Colonic mucosa (tissue), 4 donors: ENCODE data around the gene STRN4. TPM values are rescaled to one million over a fixed set of nuclear protein-coding genes. Genes with fewer than 3 reads are reported as not detected.

Experiments used
- DNase-seq: peaks from one replicate; pipeline ENCODE4 v3.0.0-alpha.2; 2020
- H3K27ac ChIP-seq: fragments of 200-600 bp; one replicate; pipeline ENCODE4 v1.8.0; 2021
- H3K27me3 ChIP-seq: fragments of 200-600 bp; one replicate; pipeline ENCODE4 v1.8.0; 2021
- H3K36me3 ChIP-seq: fragments of 200-600 bp; one replicate; pipeline ENCODE4 v1.8.0; 2021
- H3K4me1 ChIP-seq: fragments of 200-600 bp; one replicate; pipeline ENCODE4 v1.8.0; 2021; ENCODE audit warnings: mild to moderate bottlenecking
- H3K4me3 ChIP-seq: fragments of 200-600 bp; one replicate; pipeline ENCODE4 v1.8.0; 2021
- H3K9ac ChIP-seq, 2 donors: one replicate each; pipeline ENCODE4 v1.7.0; 2013; ENCODE audit warnings: control low read depth in 2 of 2, low read depth in 2 of 2, low read length in 2 of 2
- H3K9me3 ChIP-seq: fragments of 200-600 bp; one replicate; pipeline ENCODE4 v1.8.0; 2021
- intact Hi-C: fragments of 100-400 bp; cut with DNase I; formaldehyde crosslinking; loops from one replicate; pipeline ENCODE4 v1.14.1; 2022
- total RNA-seq, 2 donors: library from RNA; stranded (reverse); fragmentation: NEBNext Ultra II Directional in 1 of 2; extraction: Animal tissue kit (Norgen Biotek cat#: 25700) in 1 of 2; gene quantifications; one replicate each; pipeline ENCODE4 v1.2.1, GENCODE V29; 2021
- TF ChIP-seq, protein P1 (sequence below): fragments of 200-600 bp; IDR thresholded peaks from one replicate; pipeline ENCODE4 v1.8.0; 2022; ENCODE audit warnings: antibody characterized with exemption, mild to moderate bottlenecking
- donor health status: healthy.
- donor health status: DM: no; HTN: no; CAD: no.
- donor health status: DM: no; HTN: no; CAD: no.

STRN4 gene
- total RNA-seq, 2 donors from 2014 or later = 56.5 to 90.0 TPM

DNA sequence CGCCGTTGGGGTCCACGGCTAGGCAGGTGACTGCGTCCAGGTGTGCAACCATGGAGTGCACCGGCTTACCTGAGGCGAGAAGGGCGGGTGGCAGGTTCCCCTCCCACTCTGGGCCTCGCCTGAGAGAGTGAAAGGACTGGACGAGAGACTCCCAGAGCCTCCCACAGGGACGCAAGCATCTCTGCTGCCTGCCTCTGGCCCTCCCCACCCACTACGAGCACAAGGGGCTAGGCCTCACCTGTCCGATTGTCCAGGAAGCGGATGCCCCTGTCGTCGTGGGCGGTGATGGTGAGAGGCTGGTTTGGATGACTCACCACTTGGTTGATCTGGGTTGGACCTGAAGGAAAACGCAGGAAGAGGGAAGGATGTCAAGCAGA lies 24.3 kb downstream of the STRN4 start:
- H3K27ac ChIP-seq = no peak overlapping the region
- no peaks in the 10 kb centered on the region for H3K9me3 ChIP-seq
- no peak overlapping the region for H3K4me3 ChIP-seq
- intact Hi-C loops = no loop called here
- H3K9ac ChIP-seq = no peak overlapping the region
- TF ChIP-seq, protein P1, sequence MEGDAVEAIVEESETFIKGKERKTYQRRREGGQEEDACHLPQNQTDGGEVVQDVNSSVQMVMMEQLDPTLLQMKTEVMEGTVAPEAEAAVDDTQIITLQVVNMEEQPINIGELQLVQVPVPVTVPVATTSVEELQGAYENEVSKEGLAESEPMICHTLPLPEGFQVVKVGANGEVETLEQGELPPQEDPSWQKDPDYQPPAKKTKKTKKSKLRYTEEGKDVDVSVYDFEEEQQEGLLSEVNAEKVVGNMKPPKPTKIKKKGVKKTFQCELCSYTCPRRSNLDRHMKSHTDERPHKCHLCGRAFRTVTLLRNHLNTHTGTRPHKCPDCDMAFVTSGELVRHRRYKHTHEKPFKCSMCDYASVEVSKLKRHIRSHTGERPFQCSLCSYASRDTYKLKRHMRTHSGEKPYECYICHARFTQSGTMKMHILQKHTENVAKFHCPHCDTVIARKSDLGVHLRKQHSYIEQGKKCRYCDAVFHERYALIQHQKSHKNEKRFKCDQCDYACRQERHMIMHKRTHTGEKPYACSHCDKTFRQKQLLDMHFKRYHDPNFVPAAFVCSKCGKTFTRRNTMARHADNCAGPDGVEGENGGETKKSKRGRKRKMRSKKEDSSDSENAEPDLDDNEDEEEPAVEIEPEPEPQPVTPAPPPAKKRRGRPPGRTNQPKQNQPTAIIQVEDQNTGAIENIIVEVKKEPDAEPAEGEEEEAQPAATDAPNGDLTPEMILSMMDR = no peak
- DNase-seq = no peak
- peaks cover 31% of the 10 kb centered on the region for H3K36me3 ChIP-seq
- no peaks in the 10 kb centered on the region for H3K27me3 ChIP-seq
- peaks cover 4% of the 10 kb centered on the region for H3K4me1 ChIP-seq

GRCh38 chr19:46721269-46722003 lies 24.8 kb downstream of the STRN4 start:
- Histone ChIP-seq H3K27ac (no peak overlapping the region), H3K4me1 (peaks cover 4% of the 10 kb centered on the region), H3K4me3 (no peak overlapping the region), H3K36me3 (peaks cover 27% of the 10 kb centered on the region), H3K9ac (no peak overlapping the region), H3K9me3 (no peaks in the 10 kb centered on the region), H3K27me3 (no peaks in the 10 kb centered on the region)
- DNase-seq = no peak
- intact Hi-C loops = no loop called here
- TF ChIP-seq, protein P1 = no peak

GRCh38 chr19:46720503-46721239 lies 25.6 kb downstream of the STRN4 start:
- Histone ChIP-seq H3K36me3 (peaks cover 19% of the 10 kb centered on the region), H3K4me1 (peaks cover 4% of the 10 kb centered on the region), H3K9me3 (no peaks in the 10 kb centered on the region), H3K27me3 (no peaks in the 10 kb centered on the region), H3K4me3 (no peak overlapping the region), H3K27ac (no peak overlapping the region), H3K9ac (no peak overlapping the region)
- TF ChIP-seq, protein P1 = no peak
- no peak for DNase-seq
- intact Hi-C loops = no loop called here

DNA sequence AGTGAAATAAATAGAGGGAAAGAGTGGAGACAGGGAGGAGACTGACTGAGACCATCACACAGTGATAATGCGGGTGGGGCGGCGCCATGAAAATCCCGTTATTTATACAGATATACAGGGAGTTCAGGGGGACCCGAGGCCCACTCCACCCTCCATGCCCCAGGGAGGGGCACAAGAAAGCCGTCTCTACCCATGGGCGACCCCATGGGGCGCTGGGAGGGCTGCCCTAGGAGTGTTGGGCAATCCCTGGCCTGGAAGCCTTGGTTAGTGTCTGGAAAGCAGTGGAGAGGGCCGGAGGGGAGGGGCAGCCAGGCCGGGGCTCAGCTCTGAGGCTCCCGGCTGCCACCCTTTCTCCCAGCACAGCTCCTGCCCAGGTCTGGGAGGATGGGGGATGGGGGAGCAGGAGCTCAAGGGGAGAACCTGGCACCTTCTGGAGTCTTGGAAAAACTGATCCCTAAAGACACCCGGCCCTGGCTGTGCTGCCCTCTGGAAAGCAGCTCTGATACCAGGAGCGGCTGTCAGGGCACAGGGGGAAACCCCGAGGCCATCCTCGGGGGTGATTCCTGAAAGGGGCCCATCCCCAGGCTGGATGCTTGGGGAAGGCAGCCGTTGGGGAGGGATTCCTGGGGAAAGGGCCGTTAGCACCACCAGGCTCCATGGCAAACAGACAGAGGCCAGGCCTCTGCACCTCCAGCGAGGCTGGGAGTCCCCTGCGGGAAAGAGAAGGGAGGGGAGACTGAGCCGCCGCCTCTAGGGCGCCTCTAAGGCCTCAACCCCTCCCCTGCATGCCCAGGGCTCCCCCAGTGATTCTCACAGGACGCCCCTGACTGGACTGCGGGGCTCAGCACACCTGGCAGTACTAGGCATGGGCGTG lies 26.4 kb downstream of the STRN4 start:
- peaks cover 16% of the 10 kb centered on the region for H3K36me3 ChIP-seq
- intact Hi-C loops = no loop called here
- no peak overlapping the region for H3K27ac ChIP-seq
- H3K4me3 ChIP-seq = no peak overlapping the region
- no peak overlapping the region for H3K9ac ChIP-seq
- no peak for DNase-seq
- H3K4me1 ChIP-seq = peaks cover 9% of the 10 kb centered on the region
- no peaks in the 10 kb centered on the region for H3K9me3 ChIP-seq
- no peaks in the 10 kb centered on the region for H3K27me3 ChIP-seq
- TF ChIP-seq, protein P1 = no peak

DNA sequence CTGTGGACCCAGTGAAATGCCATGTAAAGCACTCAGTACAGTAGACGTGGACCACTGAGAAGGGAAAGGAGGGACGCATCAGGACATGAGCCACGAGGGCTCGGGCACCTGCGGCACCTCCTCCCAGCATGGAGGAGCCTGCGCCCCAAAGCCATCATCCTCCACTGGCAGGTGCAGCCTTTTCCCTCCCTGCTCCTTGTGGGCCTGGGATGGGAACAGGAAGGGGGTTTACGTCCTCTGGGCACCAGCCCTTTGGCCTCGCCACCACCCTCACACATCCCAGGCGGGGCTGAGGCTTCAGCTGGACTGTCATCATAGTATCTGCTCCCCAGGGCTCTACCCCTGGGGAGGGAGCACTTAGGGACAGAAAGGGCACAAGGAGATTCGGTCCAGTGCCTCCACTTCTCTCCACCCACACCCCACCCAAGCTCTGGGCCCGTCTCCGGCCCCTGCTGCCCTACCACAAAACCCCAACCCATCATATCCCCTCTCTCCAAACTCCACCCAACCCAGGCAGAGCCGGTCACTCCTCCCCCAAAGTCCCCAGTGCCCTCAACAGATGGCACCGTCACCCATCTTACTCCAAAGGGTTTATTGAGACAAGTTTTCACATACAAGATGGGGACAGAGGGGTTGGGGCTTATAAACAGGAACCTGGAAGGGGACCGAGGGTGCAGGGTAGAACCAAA lies 27.2 kb downstream of the STRN4 start:
- Histone ChIP-seq H3K4me1 (peaks cover 10% of the 10 kb centered on the region), H3K27ac (peak overlapping the region; percentile 79), H3K4me3 (no peak overlapping the region), H3K9me3 (no peaks in the 10 kb centered on the region), H3K27me3 (no peaks in the 10 kb centered on the region), H3K36me3 (peaks cover 16% of the 10 kb centered on the region), H3K9ac (peak overlapping the region in 1 of 2 donors; percentile 34)
- TF ChIP-seq, protein P1 = no peak
- intact Hi-C loops = no loop called here
- DNase-seq = no peak
